HG03342 (cell line): ENCODE measurements around the gene DOCK11.
"Not testable (repeated sequence)": the region's sequence is repeated elsewhere in the genome, so short reads cannot be mapped to it uniquely, and the experiment has no call there.

Source experiments
- ATAC-seq: cut with Tn5 transposase; IDR thresholded peaks from one replicate; pipeline ENCODE4 v1.9.1; 2021; ENCODE audit warnings: mild to moderate bottlenecking, moderate library complexity; ENCODE audit not compliant: unreplicated experiment

Gene DOCK11

DNA sequence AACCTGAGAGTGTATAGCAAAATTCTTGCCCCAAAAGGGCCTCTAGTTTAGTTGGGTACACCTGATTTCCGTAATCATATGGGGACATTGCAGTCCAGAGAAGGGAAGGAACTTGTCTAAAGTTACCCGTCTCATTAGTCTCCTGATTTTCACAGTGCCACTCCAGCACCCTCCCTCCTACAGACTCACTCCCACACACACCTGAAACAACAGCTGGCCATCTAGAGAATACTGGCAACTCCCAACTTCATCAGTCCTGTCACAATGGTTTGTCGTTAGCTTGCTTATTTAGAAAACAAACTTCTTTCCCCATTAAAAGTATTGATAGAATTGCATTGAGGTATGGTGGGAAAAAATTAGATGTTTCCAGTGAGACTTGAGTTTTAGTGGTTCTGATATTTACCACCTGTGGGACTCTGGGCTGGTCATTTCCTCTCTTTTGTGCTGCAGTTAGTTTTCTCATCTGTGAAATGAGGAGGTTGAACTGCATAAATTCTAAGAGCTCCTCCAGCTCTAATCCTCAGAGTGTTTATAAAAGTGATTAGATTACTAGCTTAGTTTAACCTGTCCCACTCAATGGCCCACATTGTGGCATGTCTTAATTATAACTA is 233.5 kb downstream of the DOCK11 start:
- ATAC-seq: no peak

DNA sequence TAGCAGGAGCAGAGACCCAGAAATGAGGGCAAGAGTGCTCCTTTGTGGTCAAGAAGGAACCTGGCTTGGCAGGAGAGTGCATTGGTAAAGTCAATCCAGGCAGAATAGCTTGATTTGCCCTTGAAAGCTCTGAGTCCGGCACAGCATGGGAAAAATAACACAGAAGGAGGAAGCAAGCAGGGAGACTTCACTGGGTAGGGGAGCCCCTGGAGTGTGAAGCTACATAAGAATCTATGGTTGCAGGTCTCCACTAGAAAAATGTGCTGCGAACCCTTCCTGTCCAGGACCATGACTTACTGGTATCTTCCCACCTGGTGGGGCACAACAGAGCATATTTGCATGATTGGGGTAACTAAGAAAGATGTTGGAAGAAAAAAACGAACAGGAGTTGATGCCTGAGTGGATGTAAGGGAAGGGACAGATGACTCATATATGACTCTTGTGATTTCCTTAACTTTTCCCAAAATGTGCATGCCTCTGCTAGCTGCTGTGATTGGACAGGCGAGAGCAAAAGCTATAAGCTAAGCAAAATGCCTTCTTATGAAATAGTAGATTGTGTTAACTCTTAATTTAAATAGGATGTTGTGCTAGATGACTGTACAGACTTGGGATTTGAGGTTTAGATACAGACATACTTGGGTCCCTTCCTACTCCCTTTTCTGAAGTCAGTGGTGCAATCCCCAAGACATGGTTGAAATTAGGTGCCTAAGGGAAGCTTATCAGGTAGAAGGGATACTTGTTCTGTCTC is 235.1 kb downstream of the DOCK11 start:
- no peak for ATAC-seq

DNA sequence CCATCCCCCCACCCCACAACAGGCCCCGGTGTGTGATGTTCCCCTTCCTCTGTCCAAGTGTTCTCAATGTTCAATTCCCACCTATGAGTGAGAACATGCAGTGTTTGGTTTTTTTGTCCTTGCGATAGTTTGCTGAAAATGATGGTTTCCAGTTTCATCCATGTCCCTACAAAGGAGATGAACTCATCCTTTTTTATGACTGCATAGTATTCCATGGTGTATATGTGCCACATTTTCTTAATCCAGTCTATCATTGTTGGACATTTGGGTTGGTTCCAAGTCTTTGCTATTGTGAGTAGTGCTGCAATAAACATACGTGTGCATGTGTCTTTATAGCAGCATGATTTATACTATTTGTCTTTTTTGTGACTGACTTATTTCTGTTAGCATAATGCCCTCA is 236.9 kb downstream of the DOCK11 start:
- not testable (repeated sequence) for ATAC-seq

DNA sequence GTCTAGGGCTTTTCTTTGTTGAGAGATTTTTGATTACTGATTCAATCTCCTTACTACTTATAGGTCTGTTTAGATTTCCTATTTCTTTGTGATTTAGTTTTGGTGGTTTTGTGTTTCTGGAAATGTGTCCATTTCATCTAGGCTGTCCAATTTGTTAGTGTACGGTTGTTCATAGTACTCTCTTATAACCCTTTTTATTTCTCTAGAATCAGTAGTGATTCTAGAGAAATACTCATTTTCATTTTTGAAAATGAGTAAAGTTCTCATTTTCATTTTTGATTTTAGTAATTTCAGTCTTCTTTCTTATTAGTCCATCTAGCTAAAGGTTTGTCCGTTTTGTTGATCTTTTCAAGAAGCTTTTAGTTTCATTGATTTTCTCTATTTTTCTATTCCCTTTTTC is 239.3 kb downstream of the DOCK11 start:
- ATAC-seq: no peak
